ENCODE results near the gene KANK2.

The KANK2 gene

DNA sequence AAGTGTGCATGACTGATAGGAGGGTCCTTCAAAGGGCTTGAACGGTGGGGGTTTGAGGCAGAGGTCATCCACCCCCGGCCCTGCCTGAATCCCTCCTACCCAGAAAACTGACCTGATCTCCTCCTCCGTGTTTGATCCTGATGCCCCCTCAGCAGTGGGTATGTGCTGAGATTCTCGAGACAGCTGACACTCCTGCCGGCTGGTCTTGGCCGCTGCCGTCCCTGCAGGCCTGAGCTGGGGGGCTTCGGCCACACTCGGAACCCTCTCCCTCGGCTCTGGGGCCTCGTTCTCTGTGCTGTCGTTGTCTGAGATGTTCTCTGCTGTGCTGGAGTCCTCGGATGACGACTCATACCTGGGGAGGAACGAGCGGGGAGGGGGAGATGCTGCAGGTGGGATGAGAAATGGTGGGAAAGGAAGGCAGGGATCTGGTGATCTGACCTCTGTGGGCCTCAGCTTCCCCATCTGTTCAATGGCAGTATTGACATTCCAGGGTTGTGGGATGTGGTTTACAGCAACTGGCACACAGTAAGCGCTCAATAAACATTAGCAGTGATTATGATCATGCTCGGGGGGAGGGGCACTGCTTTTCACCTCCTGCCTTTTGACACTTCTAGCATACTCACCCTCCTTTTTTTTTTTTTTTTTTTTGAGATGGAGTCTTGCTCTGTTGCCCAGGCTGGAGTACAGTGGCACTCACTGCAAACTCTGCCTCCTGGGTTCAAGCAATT lies 20.7 kb downstream of the KANK2 start:
- TF ChIP-seq EZH2 (IDR thresholded peaks at IDR 0.05; ENCODE audit: borderline replicate concordance, low read length), result no peak
- TF ChIP-seq, protein P1, sequence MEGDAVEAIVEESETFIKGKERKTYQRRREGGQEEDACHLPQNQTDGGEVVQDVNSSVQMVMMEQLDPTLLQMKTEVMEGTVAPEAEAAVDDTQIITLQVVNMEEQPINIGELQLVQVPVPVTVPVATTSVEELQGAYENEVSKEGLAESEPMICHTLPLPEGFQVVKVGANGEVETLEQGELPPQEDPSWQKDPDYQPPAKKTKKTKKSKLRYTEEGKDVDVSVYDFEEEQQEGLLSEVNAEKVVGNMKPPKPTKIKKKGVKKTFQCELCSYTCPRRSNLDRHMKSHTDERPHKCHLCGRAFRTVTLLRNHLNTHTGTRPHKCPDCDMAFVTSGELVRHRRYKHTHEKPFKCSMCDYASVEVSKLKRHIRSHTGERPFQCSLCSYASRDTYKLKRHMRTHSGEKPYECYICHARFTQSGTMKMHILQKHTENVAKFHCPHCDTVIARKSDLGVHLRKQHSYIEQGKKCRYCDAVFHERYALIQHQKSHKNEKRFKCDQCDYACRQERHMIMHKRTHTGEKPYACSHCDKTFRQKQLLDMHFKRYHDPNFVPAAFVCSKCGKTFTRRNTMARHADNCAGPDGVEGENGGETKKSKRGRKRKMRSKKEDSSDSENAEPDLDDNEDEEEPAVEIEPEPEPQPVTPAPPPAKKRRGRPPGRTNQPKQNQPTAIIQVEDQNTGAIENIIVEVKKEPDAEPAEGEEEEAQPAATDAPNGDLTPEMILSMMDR (IDR thresholded peaks at IDR 0.05; ENCODE audit: low read length), result no peak
- Histone ChIP-seq H3K9ac (ENCODE audit: low read length) (no peak overlapping the region), H3K4me3 (ENCODE audit: low read depth, low read length, poor library complexity, severe bottlenecking) (no peak overlapping the region), H3K36me3 (ENCODE audit: insufficient read depth, low read length) (peaks cover 63% of the 10 kb centered on the region), H3K27ac (ENCODE audit: low read depth, low read length, poor library complexity, severe bottlenecking) (no peak overlapping the region), H4K20me1 (ENCODE audit: insufficient read depth, low read length) (no peaks in the 10 kb centered on the region), H2AFZ (ENCODE audit: low read length) (no peak overlapping the region), H3K79me2 (ENCODE audit: insufficient read depth, low read length) (no peaks in the 10 kb centered on the region), H3K9me3 (ENCODE audit: low read length) (no peaks in the 10 kb centered on the region), H3K9me2 (ENCODE audit: low read depth, low read length) (no peaks in the 10 kb centered on the region), H3K27me3 (ENCODE audit: insufficient read depth, low read length) (no peaks in the 10 kb centered on the region), H3K4me1 (ENCODE audit: insufficient read depth, low read length, severe bottlenecking) (peaks cover 17% of the 10 kb centered on the region), H3F3A (ENCODE audit: insufficient read depth, low read length) (no peaks in the 10 kb centered on the region), H3K4me2 (ENCODE audit: low read length) (no peak overlapping the region)

- H3K4me1 ChIP-seq (ENCODE audit: insufficient read depth, low read length, severe bottlenecking), result peaks cover 17% of the 10 kb centered on the region
- no peaks in the 10 kb centered on the region for H3K9me2 ChIP-seq (ENCODE audit: low read depth, low read length)
- H2AFZ ChIP-seq (ENCODE audit: low read length), result no peak overlapping the region
- no peaks in the 10 kb centered on the region for H4K20me1 ChIP-seq (ENCODE audit: insufficient read depth, low read length)
- no peak overlapping the region for H3K9ac ChIP-seq (ENCODE audit: low read length)
- no peak overlapping the region for H3K4me2 ChIP-seq (ENCODE audit: low read length)
- no peaks in the 10 kb centered on the region for H3K79me2 ChIP-seq (ENCODE audit: insufficient read depth, low read length)
- H3K9me3 ChIP-seq (ENCODE audit: low read length), result no peaks in the 10 kb centered on the region
- H3K27ac ChIP-seq (ENCODE audit: low read depth, low read length, poor library complexity, severe bottlenecking), result no peak overlapping the region
- TF ChIP-seq, protein P1 (IDR thresholded peaks at IDR 0.05; ENCODE audit: low read length), result no peak
- H3F3A ChIP-seq (ENCODE audit: insufficient read depth, low read length), result no peaks in the 10 kb centered on the region
- no peaks in the 10 kb centered on the region for H3K27me3 ChIP-seq (ENCODE audit: insufficient read depth, low read length)
- H3K36me3 ChIP-seq (ENCODE audit: insufficient read depth, low read length), result peaks cover 63% of the 10 kb centered on the region
- no peak overlapping the region for H3K4me3 ChIP-seq (ENCODE audit: low read depth, low read length, poor library complexity, severe bottlenecking)
These were observed 21.4 kb downstream of the KANK2 start for GRCh38 chr19:11175920-11176319.

- peaks cover 1% of the 10 kb centered on the region for H3K4me1 ChIP-seq (ENCODE audit: insufficient read depth, low read length, severe bottlenecking)
- no peaks in the 10 kb centered on the region for H3K9me3 ChIP-seq (ENCODE audit: low read length)
- no peaks in the 10 kb centered on the region for H3K79me2 ChIP-seq (ENCODE audit: insufficient read depth, low read length)
- H3K9me2 ChIP-seq (ENCODE audit: low read depth, low read length), result no peaks in the 10 kb centered on the region
- no peaks in the 10 kb centered on the region for H3K27me3 ChIP-seq (ENCODE audit: insufficient read depth, low read length)
- H3K4me2 ChIP-seq (ENCODE audit: low read length), result no peak overlapping the region
- no peak overlapping the region for H3K4me3 ChIP-seq (ENCODE audit: low read depth, low read length, poor library complexity, severe bottlenecking)
- no peak overlapping the region for H3K27ac ChIP-seq (ENCODE audit: low read depth, low read length, poor library complexity, severe bottlenecking)
- H4K20me1 ChIP-seq (ENCODE audit: insufficient read depth, low read length), result no peaks in the 10 kb centered on the region
- no peak for TF ChIP-seq EZH2 (IDR thresholded peaks at IDR 0.05; ENCODE audit: borderline replicate concordance, low read length)
- TF ChIP-seq, protein P1 (IDR thresholded peaks at IDR 0.05; ENCODE audit: low read length), result no peak
- H2AFZ ChIP-seq (ENCODE audit: low read length), result no peak overlapping the region
- H3K9ac ChIP-seq (ENCODE audit: low read length), result no peak overlapping the region
- H3F3A ChIP-seq (ENCODE audit: insufficient read depth, low read length), result no peaks in the 10 kb centered on the region
- peaks cover 76% of the 10 kb centered on the region for H3K36me3 ChIP-seq (ENCODE audit: insufficient read depth, low read length)
These were observed 23.0 kb downstream of the KANK2 start for GRCh38 chr19:11174336-11174735.

Data from OCI-LY1 (cell line).